Left ventricle myocardium inferior (tissue), 1 donor: ENCODE data around the gene MPC1. TPM values are rescaled to one million over a fixed set of nuclear protein-coding genes. Genes with fewer than 3 reads are reported as not detected.

Experiments used
- DNase-seq: peaks from one replicate; pipeline ENCODE4 v3.0.0-alpha.2; 2020
- H3K27ac ChIP-seq: fragments of 200-600 bp; replicated peaks from 2 replicates; pipeline ENCODE4 v1.8.0; 2021
- H3K27me3 ChIP-seq: fragments of 200-600 bp; 2 replicates; pipeline ENCODE4 v1.8.0; 2021; ENCODE audit warnings: low read depth
- H3K36me3 ChIP-seq: fragments of 200-600 bp; 2 replicates; pipeline ENCODE4 v1.8.0; 2021
- H3K4me1 ChIP-seq: fragments of 200-600 bp; 2 replicates; pipeline ENCODE4 v1.8.0; 2021
- H3K4me3 ChIP-seq: fragments of 200-600 bp; 2 replicates; pipeline ENCODE4 v1.8.0; 2021; ENCODE audit warnings: mild to moderate bottlenecking, moderate library complexity
- H3K9me3 ChIP-seq: fragments of 200-600 bp; replicated peaks from 2 replicates; pipeline ENCODE4 v1.8.0; 2021
- intact Hi-C: fragments of 100-400 bp; cut with micrococcal nuclease; formaldehyde crosslinking; loops from one replicate; pipeline ENCODE4 v1.11.0; 2022
- total RNA-seq: library from RNA; stranded (reverse); fragmentation: NEBNext Ultra II Directional; extraction: Animal tissue kit (Norgen Biotek cat#: 25700); gene quantifications from one replicate; pipeline ENCODE4 v1.2.1, GENCODE V29; 2021
- TF ChIP-seq, protein P1 (sequence below): fragments of 200-600 bp; IDR thresholded peaks from 2 replicates; pipeline ENCODE4 v1.8.0; 2021; ENCODE audit warnings: antibody characterized with exemption, mild to moderate bottlenecking, borderline replicate concordance
- donor health status: DM: no; HTN: yes; CAD: no; lungs with severe emphysema.

MPC1 gene
- total RNA-seq, 1 donor from 2014 or later: 531 TPM

DNA sequence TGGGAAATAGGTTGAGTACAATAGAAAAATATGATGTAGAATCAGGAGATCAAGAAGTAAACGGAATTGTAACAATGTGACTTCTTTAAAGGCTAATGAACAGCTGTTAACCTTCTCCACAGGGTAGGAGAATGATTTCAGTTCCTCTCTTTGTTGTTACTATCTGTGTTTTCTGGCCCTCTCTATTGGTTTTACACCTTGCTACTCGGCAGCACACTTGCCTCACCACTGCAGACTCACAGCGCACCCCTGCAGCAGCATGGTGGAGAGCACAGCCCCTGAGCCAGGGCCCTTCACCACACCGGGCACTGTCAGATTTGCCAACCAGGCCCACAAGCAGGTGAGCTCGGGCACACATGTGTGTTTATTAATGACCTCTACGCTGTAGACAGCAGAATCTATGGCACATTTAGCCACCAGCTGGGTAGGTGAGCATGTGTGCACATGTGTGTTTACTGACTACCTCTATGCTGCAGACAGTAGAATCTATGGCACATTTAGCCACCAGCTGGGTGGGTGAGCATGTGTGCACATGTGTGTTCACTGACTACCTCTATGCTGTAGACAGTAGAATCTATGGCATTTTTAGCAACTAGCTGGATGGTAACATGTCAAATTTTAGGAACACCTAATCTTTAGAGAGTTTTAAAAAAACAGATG is 57.2 kb downstream of the MPC1 start:
- peaks cover 8% of the 10 kb centered on the region for H3K4me1 ChIP-seq
- no peaks in the 10 kb centered on the region for H3K9me3 ChIP-seq
- H3K27ac ChIP-seq: no peak overlapping the region
- H3K27me3 ChIP-seq: no peaks in the 10 kb centered on the region
- H3K4me3 ChIP-seq: no peak overlapping the region
- no peak for DNase-seq
- TF ChIP-seq, protein P1, sequence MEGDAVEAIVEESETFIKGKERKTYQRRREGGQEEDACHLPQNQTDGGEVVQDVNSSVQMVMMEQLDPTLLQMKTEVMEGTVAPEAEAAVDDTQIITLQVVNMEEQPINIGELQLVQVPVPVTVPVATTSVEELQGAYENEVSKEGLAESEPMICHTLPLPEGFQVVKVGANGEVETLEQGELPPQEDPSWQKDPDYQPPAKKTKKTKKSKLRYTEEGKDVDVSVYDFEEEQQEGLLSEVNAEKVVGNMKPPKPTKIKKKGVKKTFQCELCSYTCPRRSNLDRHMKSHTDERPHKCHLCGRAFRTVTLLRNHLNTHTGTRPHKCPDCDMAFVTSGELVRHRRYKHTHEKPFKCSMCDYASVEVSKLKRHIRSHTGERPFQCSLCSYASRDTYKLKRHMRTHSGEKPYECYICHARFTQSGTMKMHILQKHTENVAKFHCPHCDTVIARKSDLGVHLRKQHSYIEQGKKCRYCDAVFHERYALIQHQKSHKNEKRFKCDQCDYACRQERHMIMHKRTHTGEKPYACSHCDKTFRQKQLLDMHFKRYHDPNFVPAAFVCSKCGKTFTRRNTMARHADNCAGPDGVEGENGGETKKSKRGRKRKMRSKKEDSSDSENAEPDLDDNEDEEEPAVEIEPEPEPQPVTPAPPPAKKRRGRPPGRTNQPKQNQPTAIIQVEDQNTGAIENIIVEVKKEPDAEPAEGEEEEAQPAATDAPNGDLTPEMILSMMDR: no peak
- H3K36me3 ChIP-seq: peaks cover 86% of the 10 kb centered on the region
- intact Hi-C loops: loop anchor here (10.0 kb wide), 1 partner anchor 59 kb away; the partner anchor contains the start of gene MPC1

DNA sequence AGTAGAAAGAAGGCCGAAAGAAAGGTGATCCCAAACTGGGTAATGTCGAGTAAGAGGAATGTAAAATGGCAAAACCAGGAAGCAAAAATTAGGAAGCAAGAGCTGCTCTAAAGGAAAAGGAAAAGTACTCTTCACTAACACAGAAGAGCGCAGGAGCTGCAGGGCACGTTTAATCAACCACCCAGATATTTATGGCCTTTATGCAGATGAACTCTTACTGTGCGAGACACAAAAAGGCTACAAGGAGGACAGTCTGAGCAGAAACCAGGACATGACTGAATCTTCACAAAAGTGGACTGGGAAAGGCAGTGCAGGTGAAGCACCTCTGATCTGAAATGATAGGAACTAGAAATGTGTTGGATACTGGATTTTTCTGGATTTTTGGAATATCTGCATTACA is 59.3 kb downstream of the MPC1 start:
- Histone ChIP-seq H3K4me3 (no peak overlapping the region), H3K9me3 (no peaks in the 10 kb centered on the region), H3K27me3 (no peaks in the 10 kb centered on the region), H3K36me3 (peaks cover 84% of the 10 kb centered on the region), H3K27ac (no peak overlapping the region), H3K4me1 (peaks cover 5% of the 10 kb centered on the region)
- no peak for DNase-seq
- TF ChIP-seq, protein P1: no peak
- intact Hi-C loops: loop anchor here (10.0 kb wide), 1 partner anchor 61 kb away; the partner anchor contains the start of gene MPC1

DNA sequence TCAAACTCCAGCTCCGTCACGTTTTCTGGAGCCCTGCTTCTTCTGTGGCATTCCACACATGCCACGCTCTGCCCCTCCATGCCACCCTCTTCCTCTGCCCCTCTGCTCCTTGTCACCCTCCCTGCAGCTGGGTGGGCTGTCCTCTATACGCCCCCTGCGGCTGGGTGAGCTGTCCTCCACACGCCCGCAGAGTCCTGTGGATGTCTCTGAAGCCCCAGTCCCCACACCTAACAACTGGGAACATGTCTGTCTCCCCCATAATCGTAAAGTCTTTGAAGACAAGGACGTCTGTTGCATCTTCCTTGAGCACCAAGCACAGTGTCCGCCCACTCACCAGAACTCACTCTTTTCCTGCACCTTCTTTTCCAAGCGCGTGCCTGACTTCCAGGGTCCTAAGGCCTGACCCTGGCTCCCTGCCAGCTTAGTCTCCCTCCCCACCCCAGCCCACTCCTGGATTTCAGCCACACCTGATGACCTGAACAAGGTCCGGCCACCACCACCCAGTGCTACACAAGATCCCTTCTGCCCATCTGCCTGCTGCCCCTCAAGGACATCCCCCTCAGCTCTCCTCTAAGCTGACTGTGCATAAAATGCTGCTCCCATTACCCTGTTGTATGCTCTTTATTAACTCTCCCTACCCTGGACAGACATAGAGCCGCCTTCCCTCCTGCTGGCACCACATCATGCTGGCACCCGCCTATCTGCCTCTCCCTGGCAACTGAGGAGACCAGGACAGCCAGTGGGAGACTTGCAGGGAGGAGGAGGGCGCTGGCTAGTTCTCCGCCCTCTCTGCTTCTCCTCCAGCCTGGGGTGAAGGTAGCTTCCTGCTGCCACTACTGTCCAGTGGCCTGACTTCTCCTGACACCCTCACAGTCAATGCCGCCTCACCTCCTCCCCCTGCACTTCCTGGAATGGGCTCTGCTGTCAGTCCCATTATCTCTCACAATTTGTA is 63.8 kb downstream of the MPC1 start:
- peaks cover 40% of the 10 kb centered on the region for H3K36me3 ChIP-seq
- no peaks in the 10 kb centered on the region for H3K27me3 ChIP-seq
- no peaks in the 10 kb centered on the region for H3K9me3 ChIP-seq
- H3K4me1 ChIP-seq: peaks cover 5% of the 10 kb centered on the region
- TF ChIP-seq, protein P1: no peak
- no peak overlapping the region for H3K4me3 ChIP-seq
- intact Hi-C loops: loop anchor here (10.0 kb wide), 1 partner anchor 86 kb away; no protein-coding TSS in a partner anchor
- H3K27ac ChIP-seq: no peak overlapping the region
- no peak for DNase-seq

DNA sequence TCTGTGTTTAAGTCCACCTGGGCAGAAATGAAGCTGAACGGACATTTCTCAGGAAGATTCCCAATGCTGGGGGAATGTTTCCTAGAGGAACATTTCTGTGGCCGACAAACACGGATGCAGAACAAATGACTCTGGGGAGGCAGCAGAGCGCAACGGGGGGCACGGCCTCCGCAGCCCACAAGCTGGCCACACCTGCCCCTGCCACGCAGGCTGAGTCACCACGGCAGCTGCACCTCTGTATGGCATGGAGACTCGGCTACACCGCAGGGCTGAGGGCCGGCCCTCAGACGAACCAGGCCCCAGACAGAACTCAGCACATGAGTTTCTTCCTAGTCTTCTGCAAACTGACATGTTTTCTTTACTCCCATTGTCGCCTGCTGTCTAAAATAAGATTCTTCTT is 64.5 kb downstream of the MPC1 start:
- peaks cover 5% of the 10 kb centered on the region for H3K4me1 ChIP-seq
- H3K36me3 ChIP-seq: peaks cover 33% of the 10 kb centered on the region
- H3K27ac ChIP-seq: no peak overlapping the region
- TF ChIP-seq, protein P1: no peak
- H3K4me3 ChIP-seq: no peak overlapping the region
- no peaks in the 10 kb centered on the region for H3K9me3 ChIP-seq
- intact Hi-C loops: loop anchor here (10.0 kb wide), 1 partner anchor 87 kb away; no protein-coding TSS in a partner anchor
- H3K27me3 ChIP-seq: no peaks in the 10 kb centered on the region
- no peak for DNase-seq
